Cardiac fibroblast (primary cell): ENCODE results near the gene AOPEP.

Experiments
- DNase-seq, 2 donors: peaks; one replicate each; pipeline versions ENCODE4 v3.0.0 to v3.0.0-alpha.2; 2010; ENCODE audit warnings: low read depth in 2 of 2
- H3K4me3 ChIP-seq, 2 donors: replicated peaks in 1 of 2; 1 replicate in 1 of 2; 2 replicates in 1 of 2; pipeline ENCODE4 v1.5.1; 2011; ENCODE audit warnings: low read depth in 2 of 2, low read length in 2 of 2, mild to moderate bottlenecking in 2 of 2, moderate library complexity in 1 of 2
- TF ChIP-seq, protein P1 (sequence below): IDR thresholded peaks from one replicate; pipeline ENCODE4 v1.5.1; 2011; ENCODE audit warnings: low read depth, mild to moderate bottlenecking, low read length, inconsistent platforms

AOPEP gene

DNA sequence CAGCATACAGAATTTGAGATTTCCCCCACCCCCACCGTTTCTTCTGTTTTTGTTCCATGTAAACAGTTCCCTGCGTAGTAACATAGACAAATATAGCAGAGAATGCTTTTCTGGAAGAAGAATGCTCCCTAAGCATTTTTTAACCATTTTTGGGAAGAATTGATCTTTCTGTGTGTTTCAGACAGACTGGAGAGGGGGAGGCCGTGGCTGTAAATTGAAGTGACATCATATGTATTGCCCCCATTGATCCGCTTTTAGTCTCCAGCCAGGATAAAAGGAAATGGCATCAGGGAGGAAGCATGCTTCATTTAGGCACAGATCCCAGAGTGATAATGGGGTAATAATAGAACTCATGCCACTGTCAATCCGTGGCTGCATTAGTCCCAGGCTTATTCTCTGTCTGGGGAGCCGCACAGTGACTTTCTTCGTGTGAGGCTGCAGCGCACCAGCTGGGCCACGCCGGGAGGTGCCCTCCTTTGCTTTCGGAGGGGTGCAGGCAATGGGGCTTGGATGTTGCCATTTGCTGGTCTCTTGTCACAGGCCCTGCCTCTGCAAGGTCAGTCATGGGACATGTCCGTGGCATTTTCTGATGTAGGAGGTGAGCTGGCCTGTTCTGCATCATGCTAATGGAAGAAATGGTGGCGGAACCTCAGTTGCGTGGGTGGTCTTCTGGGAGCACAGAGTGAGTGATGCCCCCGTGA is 329.5 kb downstream of the AOPEP start:
- TF ChIP-seq, protein P1, sequence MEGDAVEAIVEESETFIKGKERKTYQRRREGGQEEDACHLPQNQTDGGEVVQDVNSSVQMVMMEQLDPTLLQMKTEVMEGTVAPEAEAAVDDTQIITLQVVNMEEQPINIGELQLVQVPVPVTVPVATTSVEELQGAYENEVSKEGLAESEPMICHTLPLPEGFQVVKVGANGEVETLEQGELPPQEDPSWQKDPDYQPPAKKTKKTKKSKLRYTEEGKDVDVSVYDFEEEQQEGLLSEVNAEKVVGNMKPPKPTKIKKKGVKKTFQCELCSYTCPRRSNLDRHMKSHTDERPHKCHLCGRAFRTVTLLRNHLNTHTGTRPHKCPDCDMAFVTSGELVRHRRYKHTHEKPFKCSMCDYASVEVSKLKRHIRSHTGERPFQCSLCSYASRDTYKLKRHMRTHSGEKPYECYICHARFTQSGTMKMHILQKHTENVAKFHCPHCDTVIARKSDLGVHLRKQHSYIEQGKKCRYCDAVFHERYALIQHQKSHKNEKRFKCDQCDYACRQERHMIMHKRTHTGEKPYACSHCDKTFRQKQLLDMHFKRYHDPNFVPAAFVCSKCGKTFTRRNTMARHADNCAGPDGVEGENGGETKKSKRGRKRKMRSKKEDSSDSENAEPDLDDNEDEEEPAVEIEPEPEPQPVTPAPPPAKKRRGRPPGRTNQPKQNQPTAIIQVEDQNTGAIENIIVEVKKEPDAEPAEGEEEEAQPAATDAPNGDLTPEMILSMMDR: no peak
- DNase-seq: peak; percentile 63 to 69
- H3K4me3 ChIP-seq: peak overlapping the region in 1 of 2 donors; percentile 7

DNA sequence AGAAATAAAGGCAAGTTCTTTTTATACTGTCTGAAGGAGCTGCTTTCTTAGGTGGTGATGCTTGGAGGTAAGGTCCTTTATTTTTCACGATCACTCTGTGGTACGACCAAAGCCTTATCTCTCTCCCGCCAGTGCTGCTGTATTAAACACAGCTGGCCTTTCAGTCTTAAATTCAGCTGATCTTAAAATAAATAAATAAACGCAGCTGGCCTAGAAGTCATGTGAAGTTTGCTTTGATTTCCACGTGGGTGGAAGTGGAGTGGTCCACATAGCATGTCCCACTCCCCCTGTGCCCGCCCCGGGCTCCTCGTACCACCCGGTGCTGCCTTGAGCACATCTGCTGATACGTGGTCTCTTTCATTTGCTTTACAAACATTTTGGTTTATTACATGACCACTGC is 330.6 kb downstream of the AOPEP start:
- TF ChIP-seq, protein P1: no peak
- H3K4me3 ChIP-seq: no peak overlapping the region
- DNase-seq: no peak

DNA sequence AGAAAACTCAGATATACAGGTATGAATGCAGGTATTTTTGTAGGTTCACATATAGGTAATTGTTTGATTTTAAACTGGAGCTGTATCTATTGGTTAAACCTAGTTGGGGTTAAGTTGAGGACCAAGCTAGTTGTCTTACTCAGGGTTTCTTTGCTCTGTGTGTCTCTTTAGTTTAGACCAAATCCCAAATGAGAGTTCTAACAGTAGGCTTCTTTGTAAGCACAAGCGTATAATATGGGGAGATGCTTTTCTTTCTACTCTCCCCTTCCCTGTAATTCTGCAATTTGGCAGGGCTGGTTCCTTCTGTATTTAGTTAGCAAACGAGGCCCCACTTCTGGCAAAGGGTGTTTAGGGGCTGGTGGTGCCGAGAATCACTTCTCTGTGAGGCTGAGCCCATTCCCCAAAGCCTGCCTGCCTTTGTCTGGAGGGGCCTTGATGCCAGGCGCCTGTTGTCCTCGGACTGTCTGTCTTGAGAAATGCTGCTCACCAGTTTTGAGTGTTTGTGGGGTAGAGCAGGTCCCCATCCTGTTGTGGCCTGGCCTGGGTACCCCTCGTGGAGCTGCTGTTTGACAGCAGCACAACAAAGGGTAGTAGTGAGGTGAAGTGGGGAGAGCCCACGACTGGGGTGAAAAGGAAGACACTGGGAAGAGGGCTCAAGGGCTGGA is 331.8 kb downstream of the AOPEP start:
- no peak overlapping the region for H3K4me3 ChIP-seq
- no peak for DNase-seq
- TF ChIP-seq, protein P1: no peak

DNA sequence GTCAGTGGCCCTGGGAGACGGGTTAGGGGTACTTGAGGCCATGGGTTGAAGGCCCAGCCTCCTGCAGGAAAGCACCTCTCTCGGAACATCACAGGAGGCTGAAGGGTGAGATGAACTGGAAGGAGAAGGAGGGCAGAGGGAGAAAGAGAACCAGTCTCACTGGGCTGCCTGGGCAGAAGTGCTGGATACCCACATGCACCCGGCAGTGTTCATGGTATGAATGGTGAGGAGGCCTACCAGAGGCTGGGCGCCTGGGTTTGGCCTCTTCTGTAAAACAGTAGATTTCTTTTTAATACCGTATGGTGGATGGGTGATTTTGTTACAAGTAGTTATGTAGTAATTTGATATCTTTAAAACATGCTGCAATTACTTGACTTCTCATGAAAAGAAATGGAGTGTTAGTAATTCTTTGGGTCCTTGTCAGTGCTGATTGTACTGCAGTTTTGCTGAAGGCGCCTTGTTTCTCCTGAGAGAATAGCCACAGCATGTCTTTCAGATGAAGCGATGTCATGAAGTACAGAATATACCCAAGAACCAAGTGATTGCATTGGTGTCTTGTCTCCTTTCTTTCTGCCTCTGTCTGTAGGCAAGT is 332.4 kb downstream of the AOPEP start:
- no peak for DNase-seq
- H3K4me3 ChIP-seq: no peak overlapping the region
- TF ChIP-seq, protein P1: no peak

DNA sequence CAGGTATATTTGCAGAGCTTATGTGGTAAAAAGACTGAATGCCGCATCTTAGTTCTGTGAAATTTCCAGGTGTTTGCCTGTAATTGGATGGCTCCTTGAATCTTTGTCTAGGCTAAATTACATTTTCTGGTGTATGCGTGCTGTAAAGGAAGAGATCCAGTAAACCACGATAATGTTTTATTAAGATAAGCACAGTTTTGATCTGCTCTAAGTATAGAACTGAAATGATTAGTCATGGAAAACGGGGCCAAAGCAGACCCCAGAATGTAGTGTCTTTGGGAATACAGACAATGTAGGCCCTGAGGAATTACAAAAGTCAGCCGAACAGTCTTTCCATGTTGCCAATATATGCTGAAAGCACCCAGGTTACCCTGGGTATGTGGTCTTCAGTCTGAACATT is 333.7 kb downstream of the AOPEP start:
- TF ChIP-seq, protein P1: no peak
- no peak for DNase-seq
- H3K4me3 ChIP-seq: no peak overlapping the region

DNA sequence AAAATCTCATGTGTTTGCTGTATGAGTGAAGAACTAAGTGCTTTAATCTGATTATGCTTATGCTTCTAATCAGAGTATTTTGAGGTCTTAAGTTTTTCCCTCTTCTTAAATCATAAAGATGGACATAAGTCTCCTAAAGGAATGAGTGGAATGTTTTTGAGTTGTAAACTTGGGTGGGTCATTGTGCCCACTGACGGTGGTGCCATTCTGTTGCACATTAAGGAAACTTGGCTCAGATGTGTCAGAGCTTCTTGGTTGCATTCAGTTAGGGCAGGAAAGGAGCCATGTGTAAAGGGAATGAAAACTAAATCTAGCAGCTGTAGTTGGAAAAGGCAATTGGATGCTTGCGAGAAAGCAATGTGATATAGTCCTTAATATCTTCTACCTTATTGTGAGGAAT is 334.4 kb downstream of the AOPEP start:
- TF ChIP-seq, protein P1: no peak
- H3K4me3 ChIP-seq: no peak overlapping the region
- DNase-seq: no peak
